Loucy (cell line): ENCODE measurements around the gene ZNF417.

ENCODE experiments used
- EZH2phosphoT487 ChIP-seq: fragments of 200-600 bp; IDR thresholded peaks from 2 replicates; pipeline ENCODE4 v1.6.1; 2018; ENCODE audit warnings: antibody characterized with exemption, mild to moderate bottlenecking, moderate library complexity, borderline replicate concordance
- TF ChIP-seq, protein P1 (sequence below): fragments of 200-600 bp; sonication (generic); conservative IDR thresholded peaks from 2 replicates; pipeline ENCODE4 v1.5.1; 2014; ENCODE audit warnings: mild to moderate bottlenecking, antibody characterized with exemption, low read length

DNA sequence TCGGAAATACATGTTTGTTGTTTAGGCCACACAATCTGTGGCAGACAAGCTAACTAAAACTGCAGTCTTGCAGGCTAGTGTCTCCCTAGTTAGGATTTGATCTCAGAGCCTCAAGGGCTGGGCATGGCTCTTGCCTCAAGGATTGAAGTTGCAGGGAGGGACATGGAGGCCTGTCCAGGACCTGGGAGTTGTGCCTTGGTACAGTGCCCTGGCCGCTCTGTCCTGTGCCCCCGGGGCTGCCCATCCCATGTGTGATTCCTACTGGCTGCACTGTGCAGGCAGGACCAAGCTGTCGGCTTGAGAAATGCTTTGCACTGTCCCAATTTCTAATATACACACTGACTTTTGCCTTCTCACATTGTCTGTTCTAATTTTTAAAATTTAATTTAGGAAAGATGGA is 38.6 kb upstream of the ZNF417 start:
- TF ChIP-seq, protein P1, sequence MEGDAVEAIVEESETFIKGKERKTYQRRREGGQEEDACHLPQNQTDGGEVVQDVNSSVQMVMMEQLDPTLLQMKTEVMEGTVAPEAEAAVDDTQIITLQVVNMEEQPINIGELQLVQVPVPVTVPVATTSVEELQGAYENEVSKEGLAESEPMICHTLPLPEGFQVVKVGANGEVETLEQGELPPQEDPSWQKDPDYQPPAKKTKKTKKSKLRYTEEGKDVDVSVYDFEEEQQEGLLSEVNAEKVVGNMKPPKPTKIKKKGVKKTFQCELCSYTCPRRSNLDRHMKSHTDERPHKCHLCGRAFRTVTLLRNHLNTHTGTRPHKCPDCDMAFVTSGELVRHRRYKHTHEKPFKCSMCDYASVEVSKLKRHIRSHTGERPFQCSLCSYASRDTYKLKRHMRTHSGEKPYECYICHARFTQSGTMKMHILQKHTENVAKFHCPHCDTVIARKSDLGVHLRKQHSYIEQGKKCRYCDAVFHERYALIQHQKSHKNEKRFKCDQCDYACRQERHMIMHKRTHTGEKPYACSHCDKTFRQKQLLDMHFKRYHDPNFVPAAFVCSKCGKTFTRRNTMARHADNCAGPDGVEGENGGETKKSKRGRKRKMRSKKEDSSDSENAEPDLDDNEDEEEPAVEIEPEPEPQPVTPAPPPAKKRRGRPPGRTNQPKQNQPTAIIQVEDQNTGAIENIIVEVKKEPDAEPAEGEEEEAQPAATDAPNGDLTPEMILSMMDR = no peak
- TF ChIP-seq EZH2phosphoT487 = no peak
